HepG2 (cell line): ENCODE measurements around the gene DSCAM.

Experiments used
- ATF4 ChIP-seq, 2 experiments: fragments of 450-650 bp in 1 of 2; sonication (generic) in 1 of 2; formaldehyde crosslinking; IDR thresholded peaks; 2 replicates each; pipeline versions ENCODE4 v1.5.0 to v1.8.0; 2020 to 2022; ENCODE audit warnings: mild to moderate bottlenecking in 1 of 2, missing genetic modification reagents in 1 of 2
- CTCF ChIP-seq: sonication (generic); formaldehyde crosslinking; IDR thresholded peaks from 2 replicates; pipeline ENCODE4 v1.5.0; 2020; ENCODE audit warnings: mild to moderate bottlenecking, missing genetic modification reagents, moderate library complexity
- HMG20B ChIP-seq: conservative IDR thresholded peaks from 2 replicates; pipeline ENCODE4 v1.6.1; 2016; ENCODE audit warnings: missing genetic modification reagents, missing compliant biosample characterization
- HNF1A ChIP-seq, 2 experiments: sonication (generic) in 1 of 2; formaldehyde crosslinking in 1 of 2; IDR thresholded peaks; 2 replicates each; pipeline versions ENCODE4 v1.4.0 to v1.6.1; 2016 to 2020; ENCODE audit warnings: borderline replicate concordance in 1 of 2, low read depth in 1 of 2, mild to moderate bottlenecking in 1 of 2, missing genetic modification reagents in 1 of 2
- HOXA5 ChIP-seq: sonication (generic); formaldehyde crosslinking; IDR thresholded peaks from 2 replicates; pipeline ENCODE4 v1.4.0; 2020; ENCODE audit warnings: missing genetic modification reagents
- PAF1 ChIP-seq: IDR thresholded peaks from 2 replicates; pipeline ENCODE4 v1.6.1; 2016; ENCODE audit warnings: missing genetic modification reagents, missing compliant biosample characterization
- RARG ChIP-seq: sonication (generic); formaldehyde crosslinking; IDR thresholded peaks from 2 replicates; pipeline ENCODE4 v1.4.0; 2020; ENCODE audit warnings: low read depth, mild to moderate bottlenecking, missing genetic modification reagents
- TAF1 ChIP-seq: sonication (generic); formaldehyde crosslinking; IDR thresholded peaks from 2 replicates; pipeline ENCODE4 v1.4.0; 2020; ENCODE audit warnings: missing genetic modification reagents
- TCF7 ChIP-seq: sonication (generic); IDR thresholded peaks from 2 replicates; pipeline ENCODE4 v1.6.1; 2016; ENCODE audit warnings: antibody characterized with exemption, low read depth
- ZNF282 ChIP-seq: fragments of 450-650 bp; IDR thresholded peaks from 2 replicates; pipeline ENCODE4 v1.6.1; 2018; ENCODE audit not compliant: partially characterized antibody
- ZNF317 ChIP-seq: sonication (generic); formaldehyde crosslinking; IDR thresholded peaks from 2 replicates; pipeline ENCODE4 v1.5.0; 2020; ENCODE audit warnings: mild to moderate bottlenecking, missing genetic modification reagents
- ZNF792 ChIP-seq: IDR thresholded peaks from 2 replicates; pipeline ENCODE4 v1.6.1; 2016
- TF ChIP-seq, protein P1 (sequence below): sonication (generic); formaldehyde crosslinking; IDR thresholded peaks from 2 replicates; pipeline ENCODE4 v1.4.0; 2020; ENCODE audit warnings: missing genetic modification reagents
- TF ChIP-seq, protein P2 (sequence below): sonication (generic); formaldehyde crosslinking; IDR thresholded peaks from 2 replicates; pipeline ENCODE4 v1.9.0; 2021; ENCODE audit warnings: missing genetic modification reagents, borderline replicate concordance

DNA sequence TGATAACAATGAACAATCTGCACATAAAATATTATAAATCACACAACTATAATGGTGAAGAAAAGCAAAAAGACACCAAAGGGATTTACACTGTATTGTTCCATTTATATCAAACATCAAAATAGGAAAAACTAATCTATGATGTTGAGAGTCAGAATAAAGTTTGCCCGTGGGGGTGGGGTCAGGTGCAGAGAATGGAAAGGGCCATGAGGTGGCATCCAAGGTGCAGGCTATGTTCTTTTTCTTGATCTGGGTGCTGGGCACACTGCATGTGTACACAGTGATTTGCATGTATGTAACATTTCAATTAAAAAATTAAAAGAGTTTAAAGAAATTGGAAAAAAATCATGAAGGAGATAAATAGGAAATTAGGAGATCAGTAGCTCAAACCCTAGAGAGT is 127.3 kb downstream of the DSCAM start:
- TF ChIP-seq HNF1A (IDR thresholded peaks at IDR 0.05; ENCODE audit: low read depth) = no peak
- no peak for TF ChIP-seq HNF1A (CRISPR knock-in tag; IDR thresholded peaks at IDR 0.05; ENCODE audit: borderline replicate concordance)
- no peak for TF ChIP-seq RARG (CRISPR knock-in tag)
- TF ChIP-seq ZNF317 (CRISPR knock-in tag) = no peak
- no peak for TF ChIP-seq CTCF (CRISPR knock-in tag)
- TF ChIP-seq HOXA5 (CRISPR knock-in tag) = no peak
- TF ChIP-seq PAF1 (CRISPR knock-in tag) = no peak
- TF ChIP-seq, protein P1, sequence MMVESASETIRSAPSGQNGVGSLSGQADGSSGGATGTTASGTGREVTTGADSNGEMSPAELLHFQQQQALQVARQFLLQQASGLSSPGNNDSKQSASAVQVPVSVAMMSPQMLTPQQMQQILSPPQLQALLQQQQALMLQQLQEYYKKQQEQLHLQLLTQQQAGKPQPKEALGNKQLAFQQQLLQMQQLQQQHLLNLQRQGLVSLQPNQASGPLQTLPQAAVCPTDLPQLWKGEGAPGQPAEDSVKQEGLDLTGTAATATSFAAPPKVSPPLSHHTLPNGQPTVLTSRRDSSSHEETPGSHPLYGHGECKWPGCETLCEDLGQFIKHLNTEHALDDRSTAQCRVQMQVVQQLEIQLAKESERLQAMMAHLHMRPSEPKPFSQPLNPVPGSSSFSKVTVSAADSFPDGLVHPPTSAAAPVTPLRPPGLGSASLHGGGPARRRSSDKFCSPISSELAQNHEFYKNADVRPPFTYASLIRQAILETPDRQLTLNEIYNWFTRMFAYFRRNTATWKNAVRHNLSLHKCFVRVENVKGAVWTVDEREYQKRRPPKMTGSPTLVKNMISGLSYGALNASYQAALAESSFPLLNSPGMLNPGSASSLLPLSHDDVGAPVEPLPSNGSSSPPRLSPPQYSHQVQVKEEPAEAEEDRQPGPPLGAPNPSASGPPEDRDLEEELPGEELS (CRISPR knock-in tag) = no peak
- no peak for TF ChIP-seq ZNF282
- no peak for TF ChIP-seq ZNF792 (CRISPR knock-in tag)
- TF ChIP-seq ATF4 (CRISPR knock-in tag; IDR thresholded peaks at IDR 0.05) = no peak
- TF ChIP-seq HMG20B = no peak
- TF ChIP-seq, protein P2, sequence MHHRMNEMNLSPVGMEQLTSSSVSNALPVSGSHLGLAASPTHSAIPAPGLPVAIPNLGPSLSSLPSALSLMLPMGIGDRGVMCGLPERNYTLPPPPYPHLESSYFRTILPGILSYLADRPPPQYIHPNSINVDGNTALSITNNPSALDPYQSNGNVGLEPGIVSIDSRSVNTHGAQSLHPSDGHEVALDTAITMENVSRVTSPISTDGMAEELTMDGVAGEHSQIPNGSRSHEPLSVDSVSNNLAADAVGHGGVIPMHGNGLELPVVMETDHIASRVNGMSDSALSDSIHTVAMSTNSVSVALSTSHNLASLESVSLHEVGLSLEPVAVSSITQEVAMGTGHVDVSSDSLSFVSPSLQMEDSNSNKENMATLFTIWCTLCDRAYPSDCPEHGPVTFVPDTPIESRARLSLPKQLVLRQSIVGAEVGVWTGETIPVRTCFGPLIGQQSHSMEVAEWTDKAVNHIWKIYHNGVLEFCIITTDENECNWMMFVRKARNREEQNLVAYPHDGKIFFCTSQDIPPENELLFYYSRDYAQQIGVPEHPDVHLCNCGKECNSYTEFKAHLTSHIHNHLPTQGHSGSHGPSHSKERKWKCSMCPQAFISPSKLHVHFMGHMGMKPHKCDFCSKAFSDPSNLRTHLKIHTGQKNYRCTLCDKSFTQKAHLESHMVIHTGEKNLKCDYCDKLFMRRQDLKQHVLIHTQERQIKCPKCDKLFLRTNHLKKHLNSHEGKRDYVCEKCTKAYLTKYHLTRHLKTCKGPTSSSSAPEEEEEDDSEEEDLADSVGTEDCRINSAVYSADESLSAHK (CRISPR knock-in tag) = no peak
- TF ChIP-seq TAF1 (CRISPR knock-in tag) = no peak
- no peak for TF ChIP-seq TCF7
